Tongue (tissue), 2 donors: ENCODE data around the gene TBCC. TPM values are rescaled to one million over a fixed set of nuclear protein-coding genes. Genes with fewer than 3 reads are reported as not detected.

Experiments
- DNase-seq: peaks from one replicate; pipeline ENCODE4 v3.0.0-alpha.2; 2015
- total RNA-seq: library from RNA; depleted of rRNA; stranded (reverse); fragments of >200 nt; gene quantifications from one replicate; pipeline ENCODE4 v1.2.3, GENCODE V29; 2014

Gene TBCC
- total RNA-seq, 1 donor from 2014 or later, result 30.3 TPM

DNA sequence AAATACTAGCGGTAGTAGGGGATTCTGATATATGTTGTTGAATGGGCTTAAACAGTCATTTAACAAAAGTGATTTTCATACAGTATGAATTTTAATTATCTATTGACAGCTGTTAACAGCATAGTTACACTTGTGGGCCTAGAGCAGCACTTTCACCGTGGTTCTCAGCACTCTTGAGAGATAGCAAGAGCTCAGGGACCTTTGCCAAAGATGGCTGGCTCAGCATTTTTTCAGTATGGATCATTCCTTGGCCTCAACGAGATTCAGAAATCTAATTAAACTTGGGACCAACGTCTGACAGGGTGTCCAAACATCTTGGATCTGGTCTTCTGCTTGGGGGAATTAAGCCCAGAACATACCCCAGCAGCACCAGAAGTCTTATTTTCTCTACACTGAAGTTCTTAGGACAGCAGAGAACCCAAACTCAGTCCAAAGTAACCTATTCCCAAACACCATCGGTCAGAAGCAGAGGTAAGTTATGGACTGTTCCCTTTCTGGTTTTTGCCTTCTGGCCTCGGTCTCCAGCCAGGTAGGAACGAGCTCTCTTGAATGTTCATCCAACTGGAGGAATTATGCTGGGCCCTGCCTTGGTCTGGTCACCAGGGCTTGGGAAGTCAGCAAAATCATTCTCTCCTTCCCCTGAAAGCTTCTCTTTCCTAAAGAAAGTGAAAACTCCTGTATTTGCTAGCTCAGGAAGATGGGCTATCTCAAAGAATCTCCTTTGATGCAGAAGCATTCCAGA lies 49.2 kb downstream of the TBCC start:
- DNase-seq, result no peak

GRCh38 chr6:42694586-42694985 lies 51.3 kb downstream of the TBCC start:
- no peak for DNase-seq

Other genes starting within 250 kb of the TBCC start
- gene UBR2, start 182.1 kb downstream of the TBCC start, total RNA-seq, result 42.1 TPM
- gene PRPH2, start 23.5 kb downstream of the TBCC start, total RNA-seq, result 4.2 TPM
- 16.6 TPM for gene BICRAL, start 35.9 kb upstream of the TBCC start, total RNA-seq
- 134 TPM for gene RPL7L1, start 133.5 kb upstream of the TBCC start, total RNA-seq
- gene PTCRA, start 169.9 kb upstream of the TBCC start, total RNA-seq, result 1.8 TPM
- gene CNPY3, start 183.4 kb upstream of the TBCC start, total RNA-seq, result 23.7 TPM
- 0.41 TPM for gene GNMT, start 214.7 kb upstream of the TBCC start, total RNA-seq
- gene PEX6, start 233.1 kb upstream of the TBCC start, total RNA-seq, result 23.1 TPM
- gene PPP2R5D, start 238.5 kb upstream of the TBCC start, total RNA-seq, result 37.3 TPM